GM18858 (cell line): ENCODE data around the gene PNPLA7.
"Not testable (repeated sequence)": the region's sequence is repeated elsewhere in the genome, so short reads cannot be mapped to it uniquely, and the experiment has no call there.

ENCODE experiments used
- ATAC-seq: cut with Tn5 transposase; IDR thresholded peaks from one replicate; pipeline ENCODE4 v1.9.1; 2021; ENCODE audit not compliant: unreplicated experiment

Gene PNPLA7

DNA sequence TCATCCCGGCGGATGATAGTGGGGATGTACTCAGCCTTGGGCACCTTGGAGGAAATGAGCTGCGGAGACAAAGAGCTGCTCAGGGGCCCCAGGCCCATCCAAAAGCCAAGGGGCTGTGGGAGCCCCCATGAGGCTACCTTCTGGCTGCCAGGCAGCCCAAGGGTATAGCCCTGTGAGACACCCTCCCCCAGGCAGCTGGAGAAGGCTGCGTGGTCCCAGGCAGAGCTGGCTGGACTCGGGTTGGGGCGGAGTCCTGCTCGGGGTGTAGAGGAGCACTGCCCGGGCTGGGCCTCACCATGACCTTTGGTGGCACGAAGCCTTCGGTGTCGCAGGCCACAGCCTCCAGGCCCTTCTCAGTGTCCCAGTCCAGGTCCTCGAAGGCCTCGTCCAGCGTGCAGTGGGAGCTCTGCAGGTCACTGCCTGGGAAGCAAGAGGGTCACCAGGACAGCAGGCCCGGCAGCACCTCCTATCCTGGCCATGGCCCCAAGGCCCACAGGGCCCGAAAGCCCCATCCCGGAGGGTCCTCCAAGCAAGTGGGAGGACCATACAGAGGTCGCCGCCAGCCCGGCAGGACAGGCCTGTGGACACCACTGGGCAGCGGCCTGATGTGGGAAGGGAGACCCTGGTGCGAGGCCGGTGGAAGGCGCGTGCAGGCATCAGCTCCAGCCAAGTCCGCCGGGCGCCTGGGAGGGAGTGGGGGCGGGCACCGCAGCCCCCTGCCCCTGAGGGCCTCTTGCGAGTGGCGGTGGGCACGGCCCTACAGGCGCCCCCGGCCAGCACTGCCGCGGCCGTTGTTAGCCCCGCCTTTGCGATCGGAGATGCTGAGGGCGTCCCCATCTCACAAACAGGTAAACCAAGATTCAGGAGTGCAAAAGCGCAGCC lies 97.2 kb downstream of the PNPLA7 start:
- ATAC-seq, result no peak

GRCh38 chr9:137452006-137452760 lies 98.0 kb downstream of the PNPLA7 start:
- ATAC-seq, result no peak

GRCh38 chr9:137451264-137452005 lies 98.8 kb downstream of the PNPLA7 start:
- ATAC-seq, result not testable (repeated sequence)

DNA sequence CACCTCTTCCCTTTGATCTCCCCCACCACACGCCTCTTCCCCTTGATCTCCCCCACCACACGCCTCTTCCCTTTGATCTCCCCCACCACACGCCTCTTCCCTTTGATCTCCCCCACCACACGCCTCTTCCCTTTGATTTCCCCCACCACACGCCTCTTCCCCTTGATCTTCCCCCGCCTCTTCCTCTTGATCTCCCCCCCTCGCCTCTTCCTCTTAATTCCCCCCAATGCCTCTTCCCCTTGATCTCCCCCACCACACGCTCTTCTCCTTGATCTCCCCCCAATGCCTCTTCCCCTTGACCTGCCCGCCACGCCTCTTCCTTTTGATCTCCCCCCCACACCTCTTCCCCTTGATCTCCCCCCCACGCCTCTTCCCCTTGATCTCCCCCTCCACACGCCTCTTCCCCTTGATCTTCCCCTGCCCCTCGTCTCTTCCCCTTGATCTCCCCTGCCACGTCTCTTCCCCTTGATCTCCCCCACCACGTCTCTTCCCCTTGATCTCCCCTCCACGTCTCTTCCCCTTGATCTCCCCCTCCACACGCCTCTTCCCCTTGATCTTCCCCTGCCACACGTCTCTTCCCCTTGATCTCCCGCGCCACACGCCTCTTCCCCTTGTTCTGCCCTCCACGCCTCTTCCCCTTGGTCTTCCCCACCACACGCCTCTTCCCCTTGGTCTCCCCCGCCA lies 99.5 kb downstream of the PNPLA7 start:
- not testable (repeated sequence) for ATAC-seq

GRCh38 chr9:137449931-137450538 lies 100.2 kb downstream of the PNPLA7 start:
- ATAC-seq, result no peak

DNA sequence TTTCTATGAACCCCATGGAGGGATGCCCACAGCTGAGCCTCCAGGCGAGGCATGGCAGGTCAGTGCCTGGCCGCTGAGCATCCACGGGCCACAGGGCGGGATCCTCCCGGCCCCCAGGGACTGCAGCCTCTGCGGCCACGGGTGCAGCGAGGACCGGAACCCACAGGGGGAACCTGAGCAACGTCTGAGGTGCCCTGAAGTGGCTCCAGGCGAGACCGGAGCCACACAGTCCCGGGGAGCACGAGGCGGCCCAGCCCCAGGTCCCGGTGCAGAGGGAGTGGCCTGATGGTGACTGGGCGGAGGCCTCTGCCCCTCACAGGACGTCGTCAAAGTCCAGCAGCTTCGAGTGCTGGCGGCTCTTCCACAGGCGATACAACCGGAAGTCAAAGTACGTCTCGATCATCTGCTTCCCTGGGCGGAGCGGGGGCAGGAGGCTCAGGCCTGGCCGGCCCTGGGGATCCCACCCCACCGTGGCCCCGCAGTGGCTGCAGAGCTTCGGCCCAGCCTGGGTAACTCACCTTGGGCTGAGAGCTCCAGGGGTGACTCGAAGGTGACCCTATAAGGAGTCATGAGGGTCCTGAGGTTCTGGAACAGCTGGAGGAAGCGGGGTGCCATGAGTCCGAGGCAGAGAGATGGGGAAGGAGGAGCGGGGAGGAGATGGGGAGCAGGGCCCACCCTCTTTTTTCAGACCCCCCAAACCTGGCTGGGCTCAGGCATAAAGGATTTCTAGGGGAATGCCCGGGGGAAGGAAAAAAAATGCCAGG lies 100.9 kb downstream of the PNPLA7 start:
- no peak for ATAC-seq

GRCh38 chr9:137448602-137448962 lies 101.6 kb downstream of the PNPLA7 start:
- no peak for ATAC-seq

GRCh38 chr9:137447722-137448601 lies 102.2 kb downstream of the PNPLA7 start:
- ATAC-seq, result no peak

DNA sequence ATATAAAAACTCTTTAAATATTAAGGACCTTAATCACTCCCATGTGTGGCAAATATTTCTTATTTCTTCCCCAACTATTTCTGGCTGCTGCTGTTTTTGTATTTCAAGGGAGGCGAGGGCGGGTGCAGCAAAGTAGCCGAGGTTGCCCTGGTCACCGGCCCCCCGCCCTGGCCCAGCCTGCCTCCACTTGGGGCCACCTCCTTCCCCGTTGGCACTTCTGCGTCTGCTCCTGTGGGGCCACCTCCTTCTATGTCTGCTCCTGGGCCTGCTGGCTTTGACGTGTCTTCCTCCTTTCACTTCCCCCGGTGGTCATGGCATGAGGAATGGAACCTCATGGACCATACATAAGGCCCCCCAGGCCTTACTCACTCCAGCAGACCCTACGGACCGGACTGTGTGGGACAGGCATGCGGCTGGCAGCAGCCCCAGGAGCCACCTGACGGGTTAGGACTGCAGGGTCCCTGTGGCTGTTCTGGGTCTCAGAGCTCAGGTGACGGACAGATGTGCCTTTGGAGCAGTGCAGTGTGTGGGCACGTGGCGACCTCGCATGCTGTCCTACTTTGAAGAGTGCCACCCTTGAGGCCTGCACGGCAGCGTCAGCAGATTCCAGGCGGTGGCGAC lies 103.2 kb downstream of the PNPLA7 start:
- ATAC-seq, result no peak

- ATAC-seq, result no peak
Measured at GRCh38 chr9:137445930-137446431, 104.2 kb downstream of the PNPLA7 start.

DNA sequence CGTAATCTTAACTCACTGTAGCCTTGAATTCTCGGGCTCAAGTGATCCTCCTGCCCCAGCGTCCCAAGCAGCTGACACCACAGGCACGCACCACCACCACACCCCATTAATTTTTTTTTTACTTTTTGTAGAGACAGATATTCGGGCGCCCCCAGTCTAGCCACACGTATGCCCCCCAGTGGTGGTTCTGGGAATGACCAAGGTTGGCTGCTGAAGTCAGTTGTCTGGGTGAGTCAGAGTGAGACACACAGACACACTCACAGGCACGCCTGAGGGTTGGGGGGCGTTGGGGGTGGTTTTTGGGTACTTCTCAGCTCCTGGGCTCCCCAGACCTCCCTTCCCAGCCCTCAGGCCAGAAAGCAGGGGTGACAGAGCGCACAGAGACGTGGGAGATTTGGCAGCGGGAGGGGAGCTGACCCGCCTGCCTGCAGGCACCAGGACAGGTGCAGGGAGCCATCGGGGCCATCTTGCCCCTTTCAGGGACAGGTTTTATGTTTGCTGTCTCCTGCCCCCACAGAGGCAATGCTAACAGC lies 104.9 kb downstream of the PNPLA7 start:
- no peak for ATAC-seq

DNA sequence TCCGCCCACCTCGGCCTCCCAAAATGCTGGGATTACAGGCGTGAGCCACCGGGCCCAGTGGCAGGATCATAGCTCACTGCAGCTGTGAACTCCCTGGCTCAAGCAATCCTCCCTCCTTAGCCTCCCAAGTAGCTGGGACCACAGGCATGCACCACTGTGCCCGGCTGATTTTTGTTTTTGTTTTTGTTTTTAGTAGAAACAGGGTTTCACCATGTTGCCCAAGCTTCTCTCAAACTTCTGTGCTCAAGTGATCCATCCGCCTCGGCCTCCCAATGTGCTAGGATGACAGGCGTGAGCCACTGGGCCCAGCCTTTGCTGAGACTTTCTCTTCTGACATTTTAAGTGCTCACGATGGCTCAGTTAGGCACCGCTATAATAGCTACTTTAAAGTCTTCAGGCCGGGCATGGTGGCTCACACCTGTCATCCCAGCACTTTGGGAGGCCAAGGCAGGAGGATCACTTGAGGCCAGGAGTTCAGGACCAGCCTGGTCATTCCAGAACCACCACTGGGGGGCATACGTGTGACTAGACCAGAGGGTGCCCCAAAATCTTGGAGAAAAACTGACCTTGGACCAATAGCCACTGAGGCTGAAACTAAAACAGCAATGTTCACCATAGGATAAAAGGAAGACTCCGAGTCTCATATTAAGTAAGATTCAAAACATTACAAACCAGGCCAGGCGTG lies 106.0 kb downstream of the PNPLA7 start:
- no peak for ATAC-seq

GRCh38 chr9:137441935-137442321 lies 108.3 kb downstream of the PNPLA7 start:
- ATAC-seq, result no peak

GRCh38 chr9:137441289-137441934 lies 108.8 kb downstream of the PNPLA7 start, which contains the start of gene ENTPD8:
ENTPD8 (minus strand) TSS chr9:137441357; CDS start chr9:137438285, 3,072 bp downstream.
- ATAC-seq, result no peak

DNA sequence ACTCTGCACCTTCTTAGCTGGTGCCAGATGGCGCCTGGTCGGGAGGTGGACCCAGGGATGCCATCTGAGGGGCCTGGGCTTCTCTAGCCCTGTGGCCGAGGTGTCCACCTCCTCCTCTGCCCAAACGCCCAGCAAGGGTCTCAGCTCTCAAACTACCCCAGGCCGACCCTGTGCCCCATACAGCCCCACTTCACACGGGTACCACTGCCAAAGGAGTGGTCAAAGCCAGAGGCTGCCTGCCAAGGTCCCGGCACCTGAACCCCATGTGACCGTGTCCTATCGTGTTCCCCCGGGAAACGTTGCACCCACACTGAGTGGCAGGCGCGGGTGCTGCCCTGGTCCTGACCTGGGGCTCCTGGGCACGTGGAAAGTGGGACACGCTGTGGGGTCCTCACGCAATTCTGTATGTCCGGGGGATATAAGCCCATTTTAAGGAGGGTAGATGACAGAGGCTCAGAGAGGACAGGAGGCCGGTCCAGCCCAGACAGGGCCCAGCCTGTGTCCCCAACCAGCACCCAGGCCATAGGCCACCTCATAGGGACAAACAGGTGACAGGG lies 111.0 kb downstream of the PNPLA7 start:
- no peak for ATAC-seq

- no peak for ATAC-seq
Measured at GRCh38 chr9:137438591-137439157, 111.5 kb downstream of the PNPLA7 start.
